Right renal cortex interstitium (tissue), 3 donors: ENCODE data around the gene PPP4R3C. TPM values are rescaled to one million over a fixed set of nuclear protein-coding genes. Genes with fewer than 3 reads are reported as not detected.
"Not testable (repeated sequence)": the region's sequence is repeated elsewhere in the genome, so short reads cannot be mapped to it uniquely, and the experiment has no call there.

Experiments
- DNase-seq, 3 donors: peaks; one replicate each; pipeline ENCODE4 v3.0.0-alpha.2; 2013; ENCODE audit warnings: low read depth in 3 of 3, low spot score in 2 of 3
- polyA plus RNA-seq, 3 donors: library from polyadenylated mRNA; unstranded; fragments of 120-200 nt; gene quantifications; one replicate each; pipeline ENCODE4 v1.2.1, GENCODE V29; 2013; ENCODE audit not compliant: insufficient read length in 3 of 3

PPP4R3C gene
- not detected for polyA plus RNA-seq

GRCh38 chrX:27463187-27463586, at the start of gene PPP4R3C:
Gene PPP4R3C, minus strand, starts transcription at chrX:27463341. Its CDS starts 45 bp downstream, at chrX:27463296.
- DNase-seq: no peak

- DNase-seq: no peak
These were observed 28.3 kb upstream of the PPP4R3C start for GRCh38 chrX:27491397-27491796.

- no peak for DNase-seq
These were observed 2.9 kb upstream of the PPP4R3C start for GRCh38 chrX:27466051-27466450.

- DNase-seq: no peak
These were observed 1.9 kb upstream of the PPP4R3C start for GRCh38 chrX:27465036-27465435.

- not testable (repeated sequence) for DNase-seq
These were observed 4.0 kb downstream of the PPP4R3C start for GRCh38 chrX:27459129-27459528.

- DNase-seq: not testable (repeated sequence)
These were observed 4.6 kb downstream of the PPP4R3C start for GRCh38 chrX:27458544-27458943.

- DNase-seq: no peak
These were observed 11.8 kb downstream of the PPP4R3C start for GRCh38 chrX:27451324-27451723.

- DNase-seq: no peak
These were observed 16.7 kb downstream of the PPP4R3C start for GRCh38 chrX:27446423-27446822.

- no peak for DNase-seq
These were observed 17.7 kb downstream of the PPP4R3C start for GRCh38 chrX:27445438-27445837.

- DNase-seq: no peak
These were observed 18.8 kb downstream of the PPP4R3C start for GRCh38 chrX:27444093-27444908.

- DNase-seq: not testable (repeated sequence)
These were observed 20.7 kb downstream of the PPP4R3C start for GRCh38 chrX:27442392-27442791.

- DNase-seq: no peak
These were observed 23.4 kb downstream of the PPP4R3C start for GRCh38 chrX:27439771-27440170.

GRCh38 chrX:27438937-27439336, 24.2 kb downstream of the PPP4R3C start:
- DNase-seq: no peak

GRCh38 chrX:27435031-27435430, 28.1 kb downstream of the PPP4R3C start:
- no peak for DNase-seq

Other genes with a start within 250 kb of the PPP4R3C start
- not detected for gene DCAF8L2, start 127.0 kb upstream of the PPP4R3C start, polyA plus RNA-seq